H1 (cell line): Measurements from ENCODE around the gene TM9SF3. TPM values are rescaled to one million over a fixed set of nuclear protein-coding genes. Genes with fewer than 3 reads are reported as not detected.
A peak's percentile ranks its signal among the peaks of the same experiment; 100 is the strongest.

Experiments
- CTCF ChIA-PET: fragments of 300-600 bp; sonication (Branson Sonifier 250); formaldehyde crosslinking; loops from one replicate; lab custom pipeline; 2021; ENCODE audit not compliant: partially characterized antibody; lab: Charles Lee
- POLR2A ChIA-PET: fragments of 300-600 bp; sonication (Branson Sonifier 250); formaldehyde crosslinking; loops from one replicate; lab custom pipeline; 2021; ENCODE audit warnings: inconsistent platforms; ENCODE audit not compliant: partially characterized antibody; lab: Charles Lee
- DNase-seq, 2 experiments: peaks; one replicate each; pipeline versions ENCODE4 v3.0.0 to v3.0.0-alpha.2; 2010 to 2022; ENCODE audit warnings: low spot score in 2 of 2, low read depth in 1 of 2, mixed read lengths in 1 of 2
- FAIRE-seq: peaks from 2 replicates; lab custom pipeline; 2011; peaks lifted over from hg19 to GRCh38; lab: Jason Lieb, UNC
- H2AFZ ChIP-seq: 2 replicates; pipeline ENCODE4 v1.8.1; 2012; ENCODE audit warnings: low read length, inconsistent platforms
- H2AK5ac ChIP-seq: 2 replicates; pipeline ENCODE4 v1.6.1; 2013; ENCODE audit warnings: low read depth, low read length
- H2BK120ac ChIP-seq: replicated peaks from 2 replicates; pipeline ENCODE3; 2013; ENCODE audit warnings: low read depth, low read length, inconsistent platforms
- H2BK12ac ChIP-seq: 2 replicates; pipeline ENCODE4 v1.6.1; 2013; ENCODE audit warnings: low read depth, low read length
- H2BK15ac ChIP-seq: 2 replicates; pipeline ENCODE4 v1.6.1; 2013; ENCODE audit warnings: low read length
- H2BK20ac ChIP-seq: 2 replicates; pipeline ENCODE4 v1.6.1; 2013; ENCODE audit warnings: low read length
- H2BK5ac ChIP-seq: 2 replicates; pipeline ENCODE4 v1.6.1; 2013; ENCODE audit warnings: low read depth, low read length
- H3K14ac ChIP-seq: 2 replicates; pipeline ENCODE4 v1.6.1; 2013; ENCODE audit warnings: inconsistent platforms; ENCODE audit not compliant: insufficient read length
- H3K18ac ChIP-seq: 2 replicates; pipeline ENCODE4 v1.6.1; 2013; ENCODE audit warnings: low read length; ENCODE audit errors: extremely low read depth
- H3K23ac ChIP-seq: 2 replicates; pipeline ENCODE4 v1.6.1; 2013; ENCODE audit warnings: inconsistent platforms; ENCODE audit not compliant: insufficient read length
- H3K23me2 ChIP-seq: 2 replicates; pipeline ENCODE4 v1.6.1; 2013; ENCODE audit warnings: low read depth, low read length
- H3K27ac ChIP-seq: 2 replicates; pipeline ENCODE4 v1.6.1; 2011; ENCODE audit warnings: low read depth, low read length, inconsistent platforms
- H3K27me3 ChIP-seq, 4 experiments: replicated peaks in 1 of 4; 1 replicate in 1 of 4; 2 replicates in 3 of 4; pipeline versions ENCODE4 v1.6.1 to v1.8.1; 2011 to 2013; ENCODE audit warnings: low read length in 3 of 4, mild to moderate bottlenecking in 3 of 4, inconsistent platforms in 2 of 4, mixed read lengths in 2 of 4, moderate library complexity in 1 of 4; ENCODE audit not compliant: control insufficient read depth in 3 of 4, insufficient read depth in 3 of 4; ENCODE audit errors: extremely low read depth in 1 of 4
- H3K36me3 ChIP-seq, 4 experiments: 2 replicates each; pipeline versions ENCODE4 v1.6.1 to v1.8.1; 2011 to 2013; ENCODE audit warnings: mild to moderate bottlenecking in 4 of 4, low read length in 3 of 4, moderate library complexity in 2 of 4, control low read depth in 1 of 4, inconsistent platforms in 1 of 4; ENCODE audit not compliant: insufficient read depth in 4 of 4, control insufficient read depth in 2 of 4
- H3K4ac ChIP-seq: replicated peaks from 2 replicates; pipeline ENCODE3; 2013; ENCODE audit warnings: low read length, low read depth, mixed read lengths, inconsistent platforms; ENCODE audit not compliant: insufficient read length
- H3K4me1 ChIP-seq, 4 experiments: replicated peaks in 1 of 4; 1 replicate in 1 of 4; 2 replicates in 3 of 4; pipeline versions ENCODE4 v1.6.1 to v1.8.1; 2011 to 2013; ENCODE audit warnings: low read length in 3 of 4, inconsistent platforms in 2 of 4, mixed read lengths in 1 of 4; ENCODE audit not compliant: insufficient read depth in 4 of 4, control insufficient read depth in 3 of 4
- H3K4me2 ChIP-seq, 2 experiments: 2 replicates each; pipeline versions ENCODE4 v1.6.1 to v1.8.1; 2011 to 2013; ENCODE audit warnings: low read depth in 2 of 2, low read length in 2 of 2, control low read depth in 1 of 2, inconsistent platforms in 1 of 2, mild to moderate bottlenecking in 1 of 2; ENCODE audit not compliant: insufficient read depth in 1 of 2
- H3K4me3 ChIP-seq, 4 experiments: fragments of 200-600, 300-600 bp in 1 of 4; sonication (generic), shearing (Covaris generic), sonication (Bioruptor Twin) in 1 of 4; 2 replicates each; pipeline versions ENCODE4 v1.5.1 to v1.8.1; 2011 to 2016; ENCODE audit warnings: low read length in 4 of 4, low read depth in 3 of 4, control low read depth in 2 of 4, inconsistent platforms in 2 of 4, mild to moderate bottlenecking in 2 of 4, mixed read lengths in 1 of 4, moderate library complexity in 1 of 4; ENCODE audit not compliant: insufficient read depth in 2 of 4; ENCODE audit errors: extremely low read depth in 1 of 4
- H3K56ac ChIP-seq: replicated peaks from 2 replicates; pipeline ENCODE3; 2013; ENCODE audit warnings: low read depth, mild to moderate bottlenecking, mixed read lengths, low read length, inconsistent platforms; ENCODE audit not compliant: insufficient read length
- H3K79me1 ChIP-seq: 2 replicates; pipeline ENCODE4 v1.6.1; 2013; ENCODE audit warnings: low read depth, low read length, control low read depth
- H3K79me2 ChIP-seq, 2 experiments: 2 replicates each; pipeline versions ENCODE4 v1.6.1 to v1.8.1; 2012 to 2013; ENCODE audit warnings: low read length in 2 of 2, mild to moderate bottlenecking in 2 of 2, inconsistent platforms in 1 of 2; ENCODE audit not compliant: insufficient read depth in 2 of 2, control insufficient read depth in 1 of 2
- H3K9ac ChIP-seq, 4 experiments: replicated peaks in 1 of 4; 1 replicate in 1 of 4; 2 replicates in 3 of 4; pipeline versions ENCODE4 v1.6.1 to v1.8.1; 2011 to 2013; ENCODE audit warnings: low read depth in 3 of 4, low read length in 3 of 4, control low read depth in 2 of 4, mild to moderate bottlenecking in 2 of 4, moderate library complexity in 2 of 4, inconsistent platforms in 1 of 4; ENCODE audit errors: extremely low read depth in 1 of 4
- H3K9me3 ChIP-seq, 2 experiments: 2 replicates each; pipeline versions ENCODE4 v1.6.1 to v1.8.1; 2012 to 2013; ENCODE audit warnings: mild to moderate bottlenecking in 2 of 2, moderate library complexity in 2 of 2, control low read depth in 1 of 2, inconsistent platforms in 1 of 2, low read depth in 1 of 2, low read length in 1 of 2, mixed read lengths in 1 of 2; ENCODE audit not compliant: insufficient read depth in 2 of 2
- H4K20me1 ChIP-seq, 2 experiments: replicated peaks in 1 of 2; 2 replicates each; pipeline versions ENCODE3 to v1.8.1; 2011 to 2013; ENCODE audit warnings: inconsistent platforms in 2 of 2, low read length in 2 of 2, mild to moderate bottlenecking in 1 of 2; ENCODE audit not compliant: insufficient read depth in 2 of 2, control insufficient read depth in 1 of 2
- H4K5ac ChIP-seq: 2 replicates; pipeline ENCODE4 v1.6.1; 2013; ENCODE audit warnings: low read length, low read depth, mixed read lengths, inconsistent platforms; ENCODE audit not compliant: insufficient read length
- H4K8ac ChIP-seq: 2 replicates; pipeline ENCODE4 v1.8.0; 2013; ENCODE audit warnings: mild to moderate bottlenecking, moderate library complexity, low read length, inconsistent platforms; ENCODE audit not compliant: insufficient read depth; ENCODE audit errors: extremely low read depth
- H4K91ac ChIP-seq: replicated peaks from 2 replicates; pipeline ENCODE3; 2013; ENCODE audit warnings: low read length, mixed read lengths, inconsistent platforms; ENCODE audit not compliant: insufficient read length
- CEBPB ChIP-seq: IDR thresholded peaks from 2 replicates; pipeline ENCODE4 v1.6.1; 2012; ENCODE audit warnings: low read depth, low read length
- TEAD4 ChIP-seq: IDR thresholded peaks from 2 replicates; pipeline ENCODE4 v1.6.1; 2012; ENCODE audit warnings: low read depth, low read length, inconsistent platforms, mixed read lengths
- WGBS, 2 experiments: shearing (Covaris generic) in 1 of 2; methylation state at CpG; one replicate each; pipeline versions ENCODE4 v1.1.6 to v1.1.7; 2013 to 2015; ENCODE audit warnings: low lambda C conversion rate in 2 of 2, mixed read lengths in 2 of 2, inconsistent platforms in 1 of 2, low coverage in 1 of 2, missing lambda C conversion rate in 1 of 2; ENCODE audit not compliant: insufficient replicate concordance in 2 of 2, insufficient coverage in 1 of 2, insufficient read length in 1 of 2; ENCODE audit errors: extremely low coverage in 1 of 2, missing lambda C conversion rate in 1 of 2; 5-methylcytosine and 5-hydroxymethylcytosine counted together
- polyA plus RNA-seq, 7 experiments: library from polyadenylated mRNA; depleted of rRNA in 3 of 7; stranded (reverse) in 5 of 7; unstranded in 2 of 7; fragments of >200 nt in 5 of 7; fragments of 200-250 nt in 2 of 7; gene quantifications; 1 replicate in 5 of 7; 2 replicates in 1 of 7; 4 replicates in 1 of 7; pipeline versions ENCODE4 v1.2.1 to v1.2.3, GENCODE V29; 2011 to 2013; ENCODE audit warnings: missing spikeins in 2 of 7, mixed read lengths in 2 of 7
- total RNA-seq: library from RNA; stranded (reverse); fragmentation: NEBNext Ultra II Directional; extraction: Animal tissue kit (Norgen Biotek cat#: 25700); gene quantifications from 2 replicates; pipeline ENCODE4 v1.2.1, GENCODE V29; 2021

Gene TM9SF3
- total and polyA plus RNA-seq, 2 of the 8 experiments (the other 6 are each of a cell fraction or from before 2014, with no cell fraction given), result 123 to 127 TPM

- Histone ChIP-seq H2AFZ (no peak overlapping the region), H3K27me3 (no peaks in the 10 kb centered on the region), H3K18ac (no peak overlapping the region), H2BK5ac (no peak overlapping the region), H4K8ac (no peak overlapping the region), H3K4me1 (peaks cover 0 to 10% (median 5%) of the 10 kb centered on the region in 4 experiments; a peak in 4 of 7 replicates), H4K91ac (no peak overlapping the region), H3K23ac (no peak overlapping the region), H3K27ac (no peak overlapping the region), H3K4me3 (peak overlapping the region in 1 of 4 experiments; percentile 27; a peak in 1 of 8 replicates), H4K5ac (no peak overlapping the region), H4K20me1 (peaks cover under 1 to 7% of the 10 kb centered on the region in 2 experiments), H3K23me2 (no peaks in the 10 kb centered on the region), H3K4ac (no peak overlapping the region), H2BK20ac (no peak overlapping the region), H3K4me2 (peak overlapping the region; percentile 6 to 50), H3K9ac (0 out of 7 replicates have a peak overlapping the region, but pooled peaks of 1 of the 4 experiments have one; percentile 14), H2AK5ac (no peak overlapping the region), H3K79me2 (peaks cover 0 to 94% of the 10 kb centered on the region in 2 experiments; a peak in 3 of 4 replicates), H2BK120ac (no peak overlapping the region), H3K9me3 (no peaks in the 10 kb centered on the region), H3K56ac (no peak overlapping the region), H3K14ac (no peak overlapping the region), H2BK12ac (no peak overlapping the region), H3K36me3 (peaks cover under 1 to 13% (median 5%) of the 10 kb centered on the region in 4 experiments; a peak in 5 of 8 replicates), H3K79me1 (peaks cover 10% of the 10 kb centered on the region), H2BK15ac (no peak overlapping the region)
- POLR2A ChIA-PET, result interaction anchor here (0.6 to 2.1 kb wide), 3 partner anchors 9 to 19 kb away, joined by 3 to 7 read pairs (median 6); no protein-coding TSS in a partner anchor
- 74% methylated on average over 10 of the region's 10 CpGs; no CpG with 5 or more reads in 1 of the 2 experiments for WGBS, 2 experiments
- peak; percentile 18; the same call in 1 of the 2 replicates for TF ChIP-seq CEBPB
- TF ChIP-seq TEAD4, result no peak
- DNase-seq (no peak), FAIRE-seq (peak; percentile 50)
- CTCF ChIA-PET, result interaction anchor here (1.1 to 3.9 kb wide), 4 partner anchors 10 to 75 kb away, joined by 3 to 18 read pairs (median 4); no protein-coding TSS in a partner anchor
Measured at GRCh38 chr10:96570983-96571964, 15.5 kb downstream of the TM9SF3 start.
